IMR-90 (cell line): ENCODE results near the gene ZNF700. TPM values are rescaled to one million over a fixed set of nuclear protein-coding genes. Genes with fewer than 3 reads are reported as not detected.
A peak's percentile ranks its signal among the peaks of the same experiment; 100 is the strongest.
"Not testable (repeated sequence)": the region's sequence is repeated elsewhere in the genome, so short reads cannot be mapped to it uniquely, and the experiment has no call there.

Experiments used
- ATAC-seq: fragments of 200-7000 bp; cut with Tn5 transposase; 2 replicates; pipeline ENCODE4 v1.9.1; 2020; ENCODE audit warnings: low read depth, mild to moderate bottlenecking, moderate library complexity
- BruUV-seq: library from RNA; stranded (reverse); fragments of 400-500 nt; replicated peaks from 2 replicates; lab custom pipeline; 2021; lab: Mats Ljungman, UMichigan
- CTCF ChIA-PET: fragments of 300-600 bp; formaldehyde crosslinking; extraction: SDS; loops from one replicate; lab custom pipeline; 2021; ENCODE audit warnings: antibody characterized with exemption; lab: Yijun Ruan, JAX
- POLR2A ChIA-PET: fragments of 300-600 bp; sonication (Branson Sonifier 250); formaldehyde crosslinking; loops from one replicate; lab custom pipeline; 2022; ENCODE audit warnings: antibody characterized with exemption; ENCODE audit not compliant: unreplicated experiment; lab: Charles Lee
- DNase-seq: peaks from one replicate; pipeline ENCODE4 v3.0.0; 2013
- H2AFZ ChIP-seq: replicated peaks from 2 replicates; pipeline ENCODE3; 2013; ENCODE audit warnings: low read length, mild to moderate bottlenecking; ENCODE audit not compliant: poor library complexity
- H2AK5ac ChIP-seq: 2 replicates; pipeline ENCODE4 v1.6.1; 2013; ENCODE audit warnings: low read depth, low read length, inconsistent platforms
- H2AK9ac ChIP-seq: replicated peaks from 2 replicates; pipeline ENCODE3; 2013; ENCODE audit warnings: mild to moderate bottlenecking, low read depth, low read length, moderate library complexity; ENCODE audit not compliant: poor library complexity
- H2BK120ac ChIP-seq: 2 replicates; pipeline ENCODE4 v1.6.1; 2013; ENCODE audit warnings: low read depth, low read length, inconsistent platforms
- H2BK15ac ChIP-seq: 3 replicates; pipeline ENCODE4 v1.6.1; 2013; ENCODE audit warnings: low read depth, low read length, inconsistent platforms
- H2BK20ac ChIP-seq: 2 replicates; pipeline ENCODE4 v1.6.1; 2013; ENCODE audit warnings: low read depth, mild to moderate bottlenecking, inconsistent platforms, low read length, moderate library complexity
- H2BK5ac ChIP-seq: 2 replicates; pipeline ENCODE4 v1.6.1; 2013; ENCODE audit warnings: mild to moderate bottlenecking, low read depth, low read length, inconsistent platforms; ENCODE audit not compliant: poor library complexity, severe bottlenecking
- H3K14ac ChIP-seq: replicated peaks from 2 replicates; pipeline ENCODE4 v1.6.1; 2013; ENCODE audit warnings: low read depth, low read length, inconsistent platforms
- H3K18ac ChIP-seq: 2 replicates; pipeline ENCODE4 v1.6.1; 2013; ENCODE audit warnings: low read depth, low read length, control low read depth
- H3K23ac ChIP-seq: 2 replicates; pipeline ENCODE4 v1.6.1; 2013; ENCODE audit warnings: low read depth, low read length, inconsistent platforms
- H3K27ac ChIP-seq: 2 replicates; pipeline ENCODE4 v1.5.1; 2013; ENCODE audit warnings: mild to moderate bottlenecking, control low read depth, low read length; ENCODE audit not compliant: insufficient read depth
- H3K27me3 ChIP-seq: 2 replicates; pipeline ENCODE4 v1.6.1; 2013; ENCODE audit warnings: low read length; ENCODE audit not compliant: control insufficient read depth, insufficient read depth
- H3K36me3 ChIP-seq: 2 replicates; pipeline ENCODE4 v1.6.1; 2013; ENCODE audit warnings: low read length, mixed read lengths; ENCODE audit not compliant: control insufficient read depth, insufficient read depth
- H3K4ac ChIP-seq: 2 replicates; pipeline ENCODE4 v1.6.1; 2013; ENCODE audit warnings: low read depth, low read length, inconsistent platforms
- H3K4me1 ChIP-seq: 2 replicates; pipeline ENCODE4 v1.6.1; 2013; ENCODE audit warnings: low read length, mixed read lengths; ENCODE audit not compliant: control insufficient read depth, insufficient read depth
- H3K4me2 ChIP-seq: 2 replicates; pipeline ENCODE4 v1.6.1; 2013; ENCODE audit warnings: low read depth, mild to moderate bottlenecking, control low read depth, low read length, moderate library complexity
- H3K4me3 ChIP-seq: 2 replicates; pipeline ENCODE4 v1.5.1; 2013; ENCODE audit warnings: low read depth, mild to moderate bottlenecking, control low read depth, low read length, moderate library complexity; ENCODE audit not compliant: insufficient read depth
- H3K56ac ChIP-seq: 2 replicates; pipeline ENCODE4 v1.6.1; 2013; ENCODE audit warnings: low read length, inconsistent platforms; ENCODE audit not compliant: insufficient read depth; ENCODE audit errors: extremely low read depth
- H3K79me1 ChIP-seq, 2 experiments: 2 replicates each; pipeline ENCODE4 v1.6.1; 2013; ENCODE audit warnings: low read length in 2 of 2, inconsistent platforms in 1 of 2, low read depth in 1 of 2
- H3K9ac ChIP-seq: 2 replicates; pipeline ENCODE4 v1.6.1; 2013; ENCODE audit warnings: low read depth, low read length, control low read depth
- H3K9me1 ChIP-seq: 2 replicates; pipeline ENCODE4 v1.6.1; 2013; ENCODE audit warnings: low read length, inconsistent platforms; ENCODE audit not compliant: insufficient read depth
- H3K9me3 ChIP-seq: 2 replicates; pipeline ENCODE4 v1.6.1; 2013; ENCODE audit warnings: low read length; ENCODE audit not compliant: control insufficient read depth, insufficient read depth
- H4K20me1 ChIP-seq: 2 replicates; pipeline ENCODE4 v1.6.1; 2013; ENCODE audit warnings: low read length, inconsistent platforms; ENCODE audit not compliant: insufficient read depth
- H4K5ac ChIP-seq: 2 replicates; pipeline ENCODE4 v1.6.1; 2013; ENCODE audit warnings: mild to moderate bottlenecking, low read depth, low read length, control low read depth
- H4K8ac ChIP-seq, 2 experiments: 2 replicates each; pipeline ENCODE4 v1.6.1; 2013; ENCODE audit warnings: low read depth in 2 of 2, low read length in 2 of 2, control low read depth in 1 of 2, inconsistent platforms in 1 of 2
- H4K91ac ChIP-seq: 2 replicates; pipeline ENCODE4 v1.6.1; 2013; ENCODE audit warnings: low read depth, low read length, inconsistent platforms; ENCODE audit not compliant: insufficient read depth
- WGBS, 2 experiments: methylation state at CpG; one replicate each; pipeline versions ENCODE4 v1.1.5 to v1.1.7; 2013; ENCODE audit warnings: missing lambda C conversion rate in 2 of 2; ENCODE audit not compliant: insufficient read length in 1 of 2; ENCODE audit errors: extremely low coverage in 2 of 2; 5-methylcytosine and 5-hydroxymethylcytosine counted together
- dilution Hi-C: fragments of 300-500 bp; cut with HindIII; formaldehyde crosslinking; loops from one replicate; pipeline ENCODE4 v1.14.3; 2018; ENCODE audit warnings: low sequenced_read_pairs; ENCODE audit not compliant: unreplicated experiment
- in situ Hi-C: fragments of 300-500 bp; cut with MboI; formaldehyde crosslinking; loops from 3 replicates; pipeline ENCODE4 v1.14.3; 2019; ENCODE audit warnings: low sequenced_read_pairs, inconsistent platforms, mixed read lengths
- intact Hi-C: fragments of 100-400 bp; cut with micrococcal nuclease; formaldehyde crosslinking; loops from 2 replicates; pipeline ENCODE4 v1.10.0; 2022
- polyA plus RNA-seq, 3 experiments: library from polyadenylated mRNA; depleted of rRNA; stranded (reverse); fragments of >200 nt; gene quantifications; 2 replicates each; pipeline ENCODE4 v1.2.3, GENCODE V29; 2012; ENCODE audit warnings: low replicate concordance in 1 of 3
- total RNA-seq: library from RNA; depleted of rRNA; stranded (reverse); fragments of >200 nt; gene quantifications from 2 replicates; pipeline ENCODE4 v1.2.3, GENCODE V29; 2012
- TF ChIP-seq, protein P1 (sequence below): conservative IDR thresholded peaks from 2 replicates; pipeline ENCODE4 v1.5.1; 2012; ENCODE audit warnings: mild to moderate bottlenecking, low read depth, low read length, improper control_type of control experiment

ZNF700 gene
- total and polyA plus RNA-seq, 2 of the 4 experiments (the other 2 are of a cell fraction): 5.3 to 10.2 TPM

DNA sequence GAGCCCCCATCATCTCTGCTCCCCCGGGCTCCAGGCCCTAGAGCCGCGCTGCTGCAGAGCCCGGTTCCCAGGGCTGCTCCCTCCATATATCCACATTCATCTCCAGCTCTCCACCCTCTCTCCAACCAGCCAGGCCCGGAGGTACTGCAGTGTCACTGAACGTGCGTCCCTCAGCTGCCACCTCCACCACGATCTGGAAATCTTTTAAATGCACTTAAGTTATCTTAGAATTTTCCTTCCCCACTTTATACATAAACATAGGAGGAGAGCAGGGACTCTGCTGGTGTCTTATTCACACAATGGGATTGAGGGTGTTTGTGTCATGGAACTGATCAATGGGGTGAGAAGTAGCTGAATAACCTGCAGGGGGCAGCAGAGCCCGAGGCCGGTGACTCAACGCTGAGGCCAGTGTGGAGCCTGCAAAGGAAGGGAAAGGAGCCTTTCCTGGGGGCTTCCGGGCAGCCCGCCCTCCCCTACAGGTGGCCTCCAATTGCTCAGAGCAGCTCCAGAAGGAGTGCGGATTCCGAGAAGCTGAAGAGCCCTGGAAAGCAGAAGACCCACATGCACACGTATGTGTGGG is 45.1 kb upstream of the ZNF700 start:
- peak; percentile 66; the same call in 1 of the 2 replicates for ATAC-seq
- WGBS, 2 experiments: 100% methylated on average over 1 of the region's 16 CpGs; no CpG with 5 or more reads in 1 of the 2 experiments

More for the DNA sequence above, 45.1 kb upstream of the ZNF700 start:
- DNase-seq, H3K23ac ChIP-seq, BruUV-seq, H2AK5ac ChIP-seq, H2BK120ac ChIP-seq, H4K8ac ChIP-seq, H4K5ac ChIP-seq, H3K27ac ChIP-seq, H3K79me1 ChIP-seq, H2BK15ac ChIP-seq, H3K9me3 ChIP-seq, H2AK9ac ChIP-seq, H2BK5ac ChIP-seq, H3K9me1 ChIP-seq, POLR2A ChIA-PET, H3K56ac ChIP-seq, H4K20me1 ChIP-seq, H2BK20ac ChIP-seq, H3K4me3 ChIP-seq, H3K4ac ChIP-seq, H3K27me3 ChIP-seq, H3K4me2 ChIP-seq, dilution Hi-C loops, H4K91ac ChIP-seq, H3K36me3 ChIP-seq, H3K9ac ChIP-seq, H3K4me1 ChIP-seq, H3K18ac ChIP-seq, H3K14ac ChIP-seq: not testable (repeated sequence)
- intact Hi-C loops (loop anchor here (5.0 kb wide), 2 partner anchors 82 to 793 kb away; partner anchors contain the start of gene ZNF491), in situ Hi-C loops (loop anchor here (5.0 kb wide), 1 partner anchor 263 kb away; the partner anchor contains the start of gene ZNF20)
- TF ChIP-seq, protein P1, sequence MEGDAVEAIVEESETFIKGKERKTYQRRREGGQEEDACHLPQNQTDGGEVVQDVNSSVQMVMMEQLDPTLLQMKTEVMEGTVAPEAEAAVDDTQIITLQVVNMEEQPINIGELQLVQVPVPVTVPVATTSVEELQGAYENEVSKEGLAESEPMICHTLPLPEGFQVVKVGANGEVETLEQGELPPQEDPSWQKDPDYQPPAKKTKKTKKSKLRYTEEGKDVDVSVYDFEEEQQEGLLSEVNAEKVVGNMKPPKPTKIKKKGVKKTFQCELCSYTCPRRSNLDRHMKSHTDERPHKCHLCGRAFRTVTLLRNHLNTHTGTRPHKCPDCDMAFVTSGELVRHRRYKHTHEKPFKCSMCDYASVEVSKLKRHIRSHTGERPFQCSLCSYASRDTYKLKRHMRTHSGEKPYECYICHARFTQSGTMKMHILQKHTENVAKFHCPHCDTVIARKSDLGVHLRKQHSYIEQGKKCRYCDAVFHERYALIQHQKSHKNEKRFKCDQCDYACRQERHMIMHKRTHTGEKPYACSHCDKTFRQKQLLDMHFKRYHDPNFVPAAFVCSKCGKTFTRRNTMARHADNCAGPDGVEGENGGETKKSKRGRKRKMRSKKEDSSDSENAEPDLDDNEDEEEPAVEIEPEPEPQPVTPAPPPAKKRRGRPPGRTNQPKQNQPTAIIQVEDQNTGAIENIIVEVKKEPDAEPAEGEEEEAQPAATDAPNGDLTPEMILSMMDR: 0 out of 2 replicates have a peak, but pooled peaks have one; percentile 18
- peak overlapping the region; percentile 49 for H2AFZ ChIP-seq
- CTCF ChIA-PET: interaction anchor here (0.6 kb wide), 1 partner anchor 45 kb away, joined by 3 read pairs; no protein-coding TSS in a partner anchor
